IMR-90 (cell line): Measurements from ENCODE around the gene FBXO17.

Source experiments
- CEBPB ChIP-seq: IDR thresholded peaks from 2 replicates; pipeline ENCODE4 v1.6.1; 2012; ENCODE audit warnings: low read depth, low read length, improper control_type of control experiment
- CTCF ChIP-seq: conservative IDR thresholded peaks from 2 replicates; pipeline ENCODE4 v1.5.1; 2012; ENCODE audit warnings: mild to moderate bottlenecking, low read depth, low read length, improper control_type of control experiment
- FOS ChIP-seq: fragments of 150-350 bp; IDR thresholded peaks from 2 replicates; pipeline ENCODE4 v1.6.1; 2016; ENCODE audit warnings: low read depth, low read length
- POLR2A ChIP-seq: IDR thresholded peaks from 2 replicates; pipeline ENCODE4 v1.6.1; 2012; ENCODE audit warnings: mild to moderate bottlenecking, low read depth, low read length
- RAD21 ChIP-seq: IDR thresholded peaks from 2 replicates; pipeline ENCODE4 v1.6.1; 2012; ENCODE audit warnings: low read length, improper control_type of control experiment
- RFX5 ChIP-seq: IDR thresholded peaks from 2 replicates; pipeline ENCODE4 v1.8.0; 2012; ENCODE audit warnings: low read depth, mild to moderate bottlenecking, low read length, moderate library complexity
- SMC3 ChIP-seq: fragments of 150-350 bp; IDR thresholded peaks from 2 replicates; pipeline ENCODE4 v1.6.1; 2016; ENCODE audit warnings: low read depth, mild to moderate bottlenecking, antibody characterized with exemption, low read length, moderate library complexity

GRCh38 chr19:38900743-38901190, 74.8 kb downstream of the FBXO17 start:
- no peak for TF ChIP-seq CTCF
- no peak for TF ChIP-seq POLR2A
- no peak for TF ChIP-seq SMC3
- no peak for TF ChIP-seq RFX5
- no peak for TF ChIP-seq FOS
- TF ChIP-seq RAD21 = no peak
- peak; percentile 29; the same call in 1 of the 2 replicates for TF ChIP-seq CEBPB
